IPS-15b (cell line): Measurements from ENCODE around the gene LACTBL1.

ENCODE experiments used
- H3K27me3 ChIP-seq: one replicate; pipeline ENCODE4 v1.6.1; 2013; ENCODE audit warnings: low read length; ENCODE audit not compliant: control insufficient read depth, insufficient read depth
- H3K36me3 ChIP-seq: one replicate; pipeline ENCODE4 v1.6.1; 2013; ENCODE audit warnings: low read length; ENCODE audit not compliant: control insufficient read depth, insufficient read depth
- H3K4me1 ChIP-seq: one replicate; pipeline ENCODE4 v1.6.1; 2013; ENCODE audit warnings: mild to moderate bottlenecking, low read length; ENCODE audit not compliant: control insufficient read depth, insufficient read depth
- H3K4me3 ChIP-seq: one replicate; pipeline ENCODE4 v1.5.1; 2013; ENCODE audit warnings: low read depth, low read length
- H3K9ac ChIP-seq: one replicate; pipeline ENCODE4 v1.6.1; 2013; ENCODE audit warnings: low read depth, mild to moderate bottlenecking, low read length
- H3K9me3 ChIP-seq: one replicate; pipeline ENCODE4 v1.6.1; 2013; ENCODE audit warnings: mild to moderate bottlenecking, low read length; ENCODE audit not compliant: control insufficient read depth, insufficient read depth

LACTBL1 gene

GRCh38 chr1:22903113-22903512 is 69.6 kb downstream of the LACTBL1 start:
- no peak overlapping the region for H3K9ac ChIP-seq
- no peaks in the 10 kb centered on the region for H3K27me3 ChIP-seq
- H3K4me1 ChIP-seq = no peaks in the 10 kb centered on the region
- H3K9me3 ChIP-seq = no peaks in the 10 kb centered on the region
- H3K36me3 ChIP-seq = no peaks in the 10 kb centered on the region
- no peak overlapping the region for H3K4me3 ChIP-seq
